ENCODE results near the gene ANKRD65.
"Not testable (repeated sequence)": the region's sequence is repeated elsewhere in the genome, so short reads cannot be mapped to it uniquely, and the experiment has no call there.

Gene ANKRD65

DNA sequence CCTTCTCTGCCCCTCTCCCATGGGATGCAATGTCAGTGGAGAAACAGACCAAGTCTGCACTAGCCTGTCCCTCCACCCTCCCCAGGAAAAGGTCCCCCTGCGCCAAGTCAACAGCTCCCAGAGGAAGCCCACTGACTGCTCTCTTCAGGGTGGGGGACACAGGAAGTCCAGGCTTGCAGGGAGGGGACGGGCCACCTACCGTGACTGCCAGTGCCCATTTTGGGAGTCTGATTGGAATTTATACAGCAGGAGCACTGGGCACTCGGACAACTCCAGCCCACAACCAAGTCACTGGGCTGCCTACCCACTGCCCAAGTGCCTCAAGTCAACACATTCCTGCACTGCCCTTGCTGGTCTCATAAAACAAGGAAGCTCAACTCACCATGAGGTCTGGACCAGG is 28.1 kb downstream of the ANKRD65 start:
- no peak for DNase-seq (ENCODE audit: low spot score)
- TF ChIP-seq, protein P1, sequence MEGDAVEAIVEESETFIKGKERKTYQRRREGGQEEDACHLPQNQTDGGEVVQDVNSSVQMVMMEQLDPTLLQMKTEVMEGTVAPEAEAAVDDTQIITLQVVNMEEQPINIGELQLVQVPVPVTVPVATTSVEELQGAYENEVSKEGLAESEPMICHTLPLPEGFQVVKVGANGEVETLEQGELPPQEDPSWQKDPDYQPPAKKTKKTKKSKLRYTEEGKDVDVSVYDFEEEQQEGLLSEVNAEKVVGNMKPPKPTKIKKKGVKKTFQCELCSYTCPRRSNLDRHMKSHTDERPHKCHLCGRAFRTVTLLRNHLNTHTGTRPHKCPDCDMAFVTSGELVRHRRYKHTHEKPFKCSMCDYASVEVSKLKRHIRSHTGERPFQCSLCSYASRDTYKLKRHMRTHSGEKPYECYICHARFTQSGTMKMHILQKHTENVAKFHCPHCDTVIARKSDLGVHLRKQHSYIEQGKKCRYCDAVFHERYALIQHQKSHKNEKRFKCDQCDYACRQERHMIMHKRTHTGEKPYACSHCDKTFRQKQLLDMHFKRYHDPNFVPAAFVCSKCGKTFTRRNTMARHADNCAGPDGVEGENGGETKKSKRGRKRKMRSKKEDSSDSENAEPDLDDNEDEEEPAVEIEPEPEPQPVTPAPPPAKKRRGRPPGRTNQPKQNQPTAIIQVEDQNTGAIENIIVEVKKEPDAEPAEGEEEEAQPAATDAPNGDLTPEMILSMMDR (IDR thresholded peaks at IDR 0.05; ENCODE audit: extremely low read depth, missing control alignments) = no peak

DNA sequence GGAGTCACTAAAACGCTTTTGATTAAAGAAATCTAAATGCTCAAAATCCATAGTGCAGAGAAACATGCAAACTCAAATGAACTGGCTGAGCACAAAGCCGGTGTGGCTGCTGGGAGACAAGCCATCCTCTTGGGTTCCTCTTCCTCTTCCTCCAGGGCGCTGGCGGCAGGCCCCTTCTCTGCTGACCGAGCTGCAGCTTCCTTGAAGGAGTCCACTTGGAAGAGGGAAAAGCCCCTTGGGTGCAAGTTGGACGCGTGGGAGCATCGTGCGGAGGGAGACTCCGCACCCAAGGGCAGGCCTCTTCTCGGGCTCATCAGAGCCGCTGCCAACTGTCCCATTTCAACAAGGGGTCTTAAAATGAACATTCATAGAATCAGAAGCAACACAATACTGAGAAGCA is 29.9 kb downstream of the ANKRD65 start:
- DNase-seq (ENCODE audit: low spot score) = no peak
- TF ChIP-seq, protein P1 (IDR thresholded peaks at IDR 0.05; ENCODE audit: extremely low read depth, missing control alignments) = no peak

DNA sequence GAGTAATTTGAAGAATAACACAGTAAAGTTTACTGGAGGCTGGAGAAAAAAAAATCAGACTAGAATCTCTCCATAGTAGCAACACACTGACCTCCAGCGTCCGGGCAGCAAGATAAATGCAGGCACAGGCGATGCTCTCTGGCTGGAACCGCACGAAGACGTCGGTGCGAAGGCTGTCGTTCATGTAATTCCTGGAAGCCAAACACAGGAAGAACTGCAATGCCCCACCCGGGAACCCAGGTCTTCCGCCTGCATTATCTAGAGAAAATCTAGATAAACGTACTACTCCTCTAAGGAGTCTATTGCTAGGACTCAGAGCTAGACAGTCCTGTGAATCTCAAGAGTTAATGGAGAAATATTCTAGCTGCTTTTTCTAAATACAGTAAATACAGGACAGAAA is 30.4 kb downstream of the ANKRD65 start:
- TF ChIP-seq, protein P1 (IDR thresholded peaks at IDR 0.05; ENCODE audit: extremely low read depth, missing control alignments) = no peak
- no peak for DNase-seq (ENCODE audit: low spot score)

DNA sequence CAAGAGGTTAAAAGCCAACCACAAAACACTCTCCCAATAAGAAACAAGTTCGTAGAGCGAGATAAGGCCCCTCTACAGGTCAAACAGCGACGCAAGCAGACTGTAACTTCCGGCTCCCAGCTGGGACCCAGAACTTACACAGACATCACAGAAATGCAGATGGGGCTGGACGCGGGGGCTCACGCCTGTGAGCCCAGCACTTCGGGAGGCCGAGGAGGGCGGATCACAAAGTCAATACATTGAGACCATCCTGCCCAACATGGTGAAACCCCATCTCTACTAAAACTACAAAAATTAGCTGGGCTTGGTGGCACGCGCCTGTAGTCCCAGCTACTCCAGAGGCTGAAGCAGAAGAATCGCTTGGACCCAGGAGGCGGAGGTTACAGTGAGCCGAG is 33.0 kb downstream of the ANKRD65 start:
- TF ChIP-seq, protein P1 (IDR thresholded peaks at IDR 0.05; ENCODE audit: extremely low read depth, missing control alignments) = no peak
- no peak for DNase-seq (ENCODE audit: low spot score)

DNA sequence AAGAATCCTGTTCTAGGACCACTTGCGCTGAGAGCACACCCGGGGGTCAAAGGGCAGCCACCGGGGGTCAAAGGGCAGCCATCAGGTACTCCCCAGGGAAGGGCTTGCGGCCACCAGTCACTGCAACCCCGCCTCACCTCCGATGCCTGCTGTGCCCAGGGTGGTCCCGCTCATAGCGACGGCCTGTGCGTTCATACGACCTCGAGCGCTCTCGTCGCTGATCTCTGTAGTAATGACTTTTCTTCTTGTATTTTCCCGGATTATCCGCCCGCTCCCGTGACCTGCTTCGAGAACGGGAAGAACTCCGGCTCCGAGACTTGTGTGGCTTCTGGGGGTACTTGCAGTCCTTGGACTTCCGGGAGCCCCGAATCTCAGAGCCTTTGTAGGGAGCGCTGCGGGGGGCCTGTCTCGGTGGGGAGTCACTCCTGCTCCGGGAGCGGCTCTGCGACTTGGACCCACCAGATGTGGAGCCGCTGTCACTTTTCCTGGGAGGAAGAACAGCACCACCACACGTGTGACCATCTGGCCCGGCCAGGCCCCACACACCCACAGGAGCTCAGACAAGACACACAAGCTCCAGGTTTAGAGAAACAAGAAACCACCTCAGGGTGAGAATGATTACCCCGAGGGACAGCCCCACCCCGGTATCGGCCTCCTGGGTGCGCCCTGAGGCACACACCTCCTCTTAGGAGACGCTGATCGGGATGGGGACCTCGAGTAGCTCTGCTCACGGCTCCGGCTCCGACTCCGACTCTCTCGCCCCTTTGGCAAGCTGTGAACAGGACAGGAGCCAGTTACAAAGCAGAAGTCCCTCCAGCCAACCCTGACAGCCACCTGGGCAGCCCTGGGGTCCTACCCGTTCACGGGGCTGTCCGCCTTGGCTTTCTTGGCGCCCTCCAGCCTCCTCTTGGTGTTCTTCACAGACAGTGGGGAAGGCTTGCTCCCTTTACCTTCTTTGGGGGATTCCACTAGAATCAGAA is 33.7 kb downstream of the ANKRD65 start:
- TF ChIP-seq, protein P1 (IDR thresholded peaks at IDR 0.05; ENCODE audit: extremely low read depth, missing control alignments) = no peak
- DNase-seq (ENCODE audit: low spot score) = no peak

DNA sequence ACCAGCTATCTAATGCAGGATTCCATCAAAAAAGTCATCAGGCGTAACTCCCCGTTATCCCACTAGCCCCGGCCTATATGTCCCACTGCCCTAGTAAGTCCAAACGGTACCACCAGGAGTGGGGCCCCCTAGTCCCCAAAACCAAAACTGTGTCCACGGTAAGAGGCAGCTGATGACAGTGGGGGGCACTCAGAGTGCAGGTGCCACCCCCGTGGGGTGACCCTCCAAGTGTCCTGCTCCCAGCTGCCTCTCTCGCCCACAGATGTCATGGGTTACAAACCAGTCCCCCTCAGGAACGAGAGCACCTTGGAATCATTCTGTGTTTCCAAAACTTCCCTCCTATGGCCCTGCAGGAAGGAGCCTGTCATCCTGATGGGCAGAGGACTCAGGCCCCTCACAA is 35.1 kb downstream of the ANKRD65 start:
- TF ChIP-seq, protein P1 (IDR thresholded peaks at IDR 0.05; ENCODE audit: extremely low read depth, missing control alignments) = no peak

DNA sequence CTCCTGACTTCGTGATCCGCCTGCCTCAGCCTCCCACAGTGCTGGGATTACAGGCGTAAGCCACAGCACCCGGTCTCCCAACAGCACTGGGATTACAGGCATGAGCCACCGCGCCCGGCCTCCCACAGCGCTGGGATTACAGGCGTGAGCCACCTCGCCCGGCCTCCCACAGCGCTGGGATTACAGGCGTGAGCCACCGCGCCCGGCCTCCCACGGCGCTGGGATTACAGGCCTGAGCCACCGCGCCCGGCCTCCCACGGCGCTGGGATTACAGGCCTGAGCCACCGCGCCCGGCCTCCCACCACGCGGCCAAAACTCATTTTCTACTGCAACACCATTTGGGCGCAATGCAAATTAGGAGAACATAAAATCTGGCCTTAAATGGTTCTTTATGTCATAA is 35.7 kb downstream of the ANKRD65 start:
- not testable (repeated sequence) for DNase-seq (ENCODE audit: low spot score)

More for the DNA sequence above, 35.1 kb downstream of the ANKRD65 start:
- DNase-seq (ENCODE audit: low spot score) = no peak

DNA sequence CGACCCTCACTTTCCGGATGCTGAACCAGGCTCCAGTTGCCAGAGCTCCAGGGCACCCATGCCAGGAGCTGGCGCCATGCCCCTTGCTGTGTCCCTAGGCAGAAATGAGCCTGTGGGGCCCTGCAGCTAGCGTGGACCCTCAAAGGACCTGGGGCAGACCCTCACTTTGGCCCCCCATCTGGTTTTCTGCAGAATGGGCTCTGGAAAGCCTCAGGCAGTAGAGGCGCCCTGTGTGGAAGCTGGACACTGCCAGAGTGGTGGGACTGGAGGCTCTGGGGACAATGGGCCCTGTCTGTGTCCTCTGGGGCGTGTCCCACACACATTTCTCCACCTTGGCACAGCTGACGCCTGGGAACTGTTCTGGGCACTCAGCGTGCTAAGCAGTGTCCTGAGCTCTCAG is 39.8 kb downstream of the ANKRD65 start:
- TF ChIP-seq, protein P1 (IDR thresholded peaks at IDR 0.05; ENCODE audit: extremely low read depth, missing control alignments) = no peak
- DNase-seq (ENCODE audit: low spot score) = no peak
